Daoy (cell line): ENCODE data around the gene ELFN1. TPM values are rescaled to one million over a fixed set of nuclear protein-coding genes. Genes with fewer than 3 reads are reported as not detected.

ENCODE experiments used
- DNase-seq: peaks from one replicate; pipeline ENCODE4 v3.0.0-alpha.2; 2015; ENCODE audit warnings: low read depth
- total RNA-seq: library from RNA; depleted of rRNA; stranded (reverse); fragments of >200 nt; shearing (Covaris generic); gene quantifications from 2 replicates; pipeline ENCODE4 v1.2.3, GENCODE V29; 2014

ELFN1 gene
- total RNA-seq, 1 experiment from 2014 or later, result 1.1 TPM

- peak; percentile 70 for DNase-seq
Observed at GRCh38 chr7:1741751-1742554, 71.9 kb downstream of the ELFN1 start.

- DNase-seq, result peak; percentile 69
Observed at GRCh38 chr7:1742555-1743303, 72.7 kb downstream of the ELFN1 start.

- no peak for DNase-seq
Observed at GRCh38 chr7:1743481-1744230, 73.6 kb downstream of the ELFN1 start.

- DNase-seq, result no peak
Observed at GRCh38 chr7:1744296-1745017, 74.4 kb downstream of the ELFN1 start.

- no peak for DNase-seq
Observed at GRCh38 chr7:1745018-1745532, 75.0 kb downstream of the ELFN1 start.

GRCh38 chr7:1745576-1746490 lies 75.8 kb downstream of the ELFN1 start:
- no peak for DNase-seq

GRCh38 chr7:1746491-1746975 lies 76.5 kb downstream of the ELFN1 start:
- DNase-seq, result no peak

- DNase-seq, result no peak
Observed at GRCh38 chr7:1747004-1747801, 77.1 kb downstream of the ELFN1 start.

- DNase-seq, result no peak
Observed at GRCh38 chr7:1748076-1748838, 78.2 kb downstream of the ELFN1 start.

GRCh38 chr7:1748839-1749173 lies 78.7 kb downstream of the ELFN1 start:
- DNase-seq, result no peak

- no peak for DNase-seq
Observed at GRCh38 chr7:1749351-1749863, 79.3 kb downstream of the ELFN1 start.

GRCh38 chr7:1749864-1750466 lies 79.9 kb downstream of the ELFN1 start:
- peak; percentile 64 for DNase-seq

- no peak for DNase-seq
Observed at GRCh38 chr7:1750541-1751021, 80.5 kb downstream of the ELFN1 start.

GRCh38 chr7:1752111-1752510 lies 82.0 kb downstream of the ELFN1 start:
- peak; percentile 2 for DNase-seq

- peak; percentile 2 for DNase-seq
Observed at GRCh38 chr7:1752771-1753563, 82.9 kb downstream of the ELFN1 start.

- DNase-seq, result no peak
Observed at GRCh38 chr7:1753564-1753867, 83.4 kb downstream of the ELFN1 start.

GRCh38 chr7:1754345-1754908 lies 84.3 kb downstream of the ELFN1 start:
- no peak for DNase-seq
